Activated T-cell treated with anti-CD3 and anti-CD28 coated beads for 24 hours (primary cell): ENCODE measurements around the gene B3GNT2.
"Not testable (repeated sequence)": the region's sequence is repeated elsewhere in the genome, so short reads cannot be mapped to it uniquely, and the experiment has no call there.

Source experiments
- DNase-seq: peaks from one replicate; pipeline ENCODE4 v3.0.0-alpha.2; 2020; ENCODE audit warnings: low read depth

B3GNT2 gene

GRCh38 chr2:62238236-62238635 lies 42.3 kb downstream of the B3GNT2 start:
- DNase-seq: no peak

- no peak for DNase-seq
These were observed 44.6 kb downstream of the B3GNT2 start for GRCh38 chr2:62240546-62240945.

- DNase-seq: no peak
These were observed 48.1 kb downstream of the B3GNT2 start for GRCh38 chr2:62243983-62244382.

GRCh38 chr2:62248226-62248625 lies 52.3 kb downstream of the B3GNT2 start:
- DNase-seq: no peak

GRCh38 chr2:62250239-62250638 lies 54.3 kb downstream of the B3GNT2 start:
- no peak for DNase-seq

- no peak for DNase-seq
These were observed 58.7 kb downstream of the B3GNT2 start for GRCh38 chr2:62254424-62255266.

GRCh38 chr2:62257466-62257865 lies 61.6 kb downstream of the B3GNT2 start:
- DNase-seq: no peak

GRCh38 chr2:62263076-62263715 lies 67.3 kb downstream of the B3GNT2 start:
- DNase-seq: no peak

GRCh38 chr2:62264186-62264585 lies 68.3 kb downstream of the B3GNT2 start:
- no peak for DNase-seq

- DNase-seq: no peak
These were observed 69.2 kb downstream of the B3GNT2 start for GRCh38 chr2:62265106-62265505.

GRCh38 chr2:62266433-62267038 lies 70.6 kb downstream of the B3GNT2 start:
- no peak for DNase-seq

GRCh38 chr2:62267696-62268095 lies 71.8 kb downstream of the B3GNT2 start:
- DNase-seq: no peak

GRCh38 chr2:62268681-62269188 lies 72.8 kb downstream of the B3GNT2 start:
- not testable (repeated sequence) for DNase-seq

GRCh38 chr2:62270728-62271127 lies 74.8 kb downstream of the B3GNT2 start:
- DNase-seq: no peak
